ENCODE measurements around the gene TMEM54.

Gene TMEM54

DNA sequence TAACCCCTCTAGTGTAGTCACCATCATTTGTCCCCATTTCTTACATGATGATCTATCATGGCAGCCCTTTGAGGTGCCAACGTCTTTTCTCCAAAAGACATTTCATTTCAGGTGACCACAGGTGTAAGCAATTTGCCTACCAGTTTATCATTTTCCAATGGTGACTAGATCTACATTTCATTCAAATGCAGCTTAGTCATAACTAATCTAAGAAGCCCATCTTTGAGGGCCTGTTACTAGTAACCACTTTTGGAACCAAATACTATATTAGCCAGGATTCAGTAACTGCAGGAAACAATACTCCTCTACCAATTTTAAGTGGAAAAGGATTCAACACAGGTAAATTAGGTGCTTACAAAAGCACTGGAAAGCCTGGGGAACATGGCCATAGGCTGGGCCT, 30.6 kb upstream of the TMEM54 start:
- Histone ChIP-seq H3K4me3 (ENCODE audit: low read depth, low read length) (no peak overlapping the region), H3K9ac (ENCODE audit: low read depth, low read length) (no peak overlapping the region), H3K9me3 (ENCODE audit: control insufficient read depth, insufficient read depth, low read length) (no peaks in the 10 kb centered on the region), H3K4me1 (ENCODE audit: control insufficient read depth, insufficient read depth, low read length) (peaks cover 5% of the 10 kb centered on the region), H3K36me3 (ENCODE audit: control insufficient read depth, insufficient read depth, low read length) (no peaks in the 10 kb centered on the region), H3K27me3 (ENCODE audit: control insufficient read depth, insufficient read depth, low read length) (peaks cover 34% of the 10 kb centered on the region)

DNA sequence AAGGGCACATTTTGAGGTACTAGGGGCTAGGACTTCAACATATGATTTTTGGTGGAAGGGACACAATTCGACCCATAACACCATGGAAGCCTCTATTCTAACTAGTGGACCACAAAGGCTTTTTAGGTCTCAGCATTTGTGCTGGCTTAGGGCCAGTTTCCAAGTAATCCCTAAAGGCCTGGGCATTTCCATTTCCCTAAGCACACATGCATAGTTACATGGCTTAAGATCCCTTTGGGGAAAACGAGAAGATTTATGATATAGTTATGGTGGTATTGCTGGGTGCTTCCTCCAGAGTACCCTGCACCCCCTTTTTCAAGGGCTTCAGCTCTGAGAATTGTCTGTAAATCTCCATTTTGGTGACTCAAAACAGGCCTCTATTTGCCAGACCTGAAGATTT, 28.2 kb upstream of the TMEM54 start:
- Histone ChIP-seq H3K9me3 (ENCODE audit: control insufficient read depth, insufficient read depth, low read length) (no peaks in the 10 kb centered on the region), H3K36me3 (ENCODE audit: control insufficient read depth, insufficient read depth, low read length) (no peaks in the 10 kb centered on the region), H3K4me3 (ENCODE audit: low read depth, low read length) (no peak overlapping the region), H3K9ac (ENCODE audit: low read depth, low read length) (no peak overlapping the region), H3K27me3 (ENCODE audit: control insufficient read depth, insufficient read depth, low read length) (peaks cover 58% of the 10 kb centered on the region), H3K4me1 (ENCODE audit: control insufficient read depth, insufficient read depth, low read length) (peaks cover 10% of the 10 kb centered on the region)

GRCh38 chr1:32928715-32929114, 27.5 kb upstream of the TMEM54 start:
- peaks cover 64% of the 10 kb centered on the region for H3K27me3 ChIP-seq (ENCODE audit: control insufficient read depth, insufficient read depth, low read length)
- peaks cover 9% of the 10 kb centered on the region for H3K4me1 ChIP-seq (ENCODE audit: control insufficient read depth, insufficient read depth, low read length)
- no peak overlapping the region for H3K4me3 ChIP-seq (ENCODE audit: low read depth, low read length)
- no peak overlapping the region for H3K9ac ChIP-seq (ENCODE audit: low read depth, low read length)
- no peaks in the 10 kb centered on the region for H3K9me3 ChIP-seq (ENCODE audit: control insufficient read depth, insufficient read depth, low read length)
- no peaks in the 10 kb centered on the region for H3K36me3 ChIP-seq (ENCODE audit: control insufficient read depth, insufficient read depth, low read length)

GRCh38 chr1:32928285-32928684, 27.1 kb upstream of the TMEM54 start:
- Histone ChIP-seq H3K27me3 (ENCODE audit: control insufficient read depth, insufficient read depth, low read length) (peaks cover 69% of the 10 kb centered on the region), H3K4me3 (ENCODE audit: low read depth, low read length) (no peak overlapping the region), H3K9me3 (ENCODE audit: control insufficient read depth, insufficient read depth, low read length) (no peaks in the 10 kb centered on the region), H3K9ac (ENCODE audit: low read depth, low read length) (no peak overlapping the region), H3K4me1 (ENCODE audit: control insufficient read depth, insufficient read depth, low read length) (peaks cover 8% of the 10 kb centered on the region), H3K36me3 (ENCODE audit: control insufficient read depth, insufficient read depth, low read length) (no peaks in the 10 kb centered on the region)

DNA sequence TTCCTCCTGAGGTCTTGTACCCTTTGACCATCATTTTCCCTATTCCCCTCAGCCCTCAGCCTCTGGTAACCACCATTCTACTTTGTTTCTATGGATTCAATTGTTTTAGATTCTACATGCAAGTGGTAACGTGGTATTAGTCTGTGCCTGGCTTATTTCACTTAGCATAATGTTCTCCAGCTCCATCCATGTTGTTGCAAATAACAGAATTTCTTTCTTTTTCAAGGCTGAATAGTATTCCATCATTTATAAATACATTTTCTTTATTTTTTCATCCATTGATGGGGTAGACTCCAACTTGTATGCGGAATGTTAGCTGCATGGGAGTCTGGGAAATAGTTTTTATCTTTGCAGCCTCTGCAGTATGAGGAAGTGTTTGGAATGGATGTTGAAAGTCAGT, 26.3 kb upstream of the TMEM54 start:
- Histone ChIP-seq H3K36me3 (ENCODE audit: control insufficient read depth, insufficient read depth, low read length) (no peaks in the 10 kb centered on the region), H3K9me3 (ENCODE audit: control insufficient read depth, insufficient read depth, low read length) (no peaks in the 10 kb centered on the region), H3K4me1 (ENCODE audit: control insufficient read depth, insufficient read depth, low read length) (peaks cover 8% of the 10 kb centered on the region), H3K9ac (ENCODE audit: low read depth, low read length) (no peak overlapping the region), H3K4me3 (ENCODE audit: low read depth, low read length) (no peak overlapping the region), H3K27me3 (ENCODE audit: control insufficient read depth, insufficient read depth, low read length) (peaks cover 77% of the 10 kb centered on the region)

DNA sequence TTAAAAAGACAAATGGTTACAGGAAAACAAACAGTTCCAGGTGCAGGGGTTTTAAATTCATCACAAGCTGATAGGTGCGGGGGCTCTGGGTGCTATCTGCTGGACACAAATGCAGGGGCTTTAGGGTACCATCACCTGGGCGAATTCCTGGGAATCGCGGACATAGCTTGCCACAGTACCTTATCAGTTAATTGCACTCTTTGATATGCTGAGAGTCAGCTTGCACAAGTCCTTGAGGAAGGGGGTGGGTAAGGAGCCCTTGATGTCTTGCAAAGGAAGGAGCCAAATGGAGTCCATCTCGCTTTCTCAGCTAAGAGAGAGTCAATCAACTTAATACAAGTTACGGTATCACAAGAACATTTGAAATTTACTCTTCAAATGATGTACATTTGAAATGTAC, 25.4 kb upstream of the TMEM54 start:
- H3K4me1 ChIP-seq (ENCODE audit: control insufficient read depth, insufficient read depth, low read length) = peaks cover 8% of the 10 kb centered on the region
- peak overlapping the region; percentile 70 for H3K4me3 ChIP-seq (ENCODE audit: low read depth, low read length)
- H3K9me3 ChIP-seq (ENCODE audit: control insufficient read depth, insufficient read depth, low read length) = no peaks in the 10 kb centered on the region
- H3K9ac ChIP-seq (ENCODE audit: low read depth, low read length) = no peak overlapping the region
- no peaks in the 10 kb centered on the region for H3K36me3 ChIP-seq (ENCODE audit: control insufficient read depth, insufficient read depth, low read length)
- peaks cover 77% of the 10 kb centered on the region for H3K27me3 ChIP-seq (ENCODE audit: control insufficient read depth, insufficient read depth, low read length)

- peaks cover 8% of the 10 kb centered on the region for H3K4me1 ChIP-seq (ENCODE audit: control insufficient read depth, insufficient read depth, low read length)
- no peak overlapping the region for H3K9ac ChIP-seq (ENCODE audit: low read depth, low read length)
- no peaks in the 10 kb centered on the region for H3K9me3 ChIP-seq (ENCODE audit: control insufficient read depth, insufficient read depth, low read length)
- no peaks in the 10 kb centered on the region for H3K36me3 ChIP-seq (ENCODE audit: control insufficient read depth, insufficient read depth, low read length)
- H3K27me3 ChIP-seq (ENCODE audit: control insufficient read depth, insufficient read depth, low read length) = peaks cover 77% of the 10 kb centered on the region
- peak overlapping the region; percentile 70 for H3K4me3 ChIP-seq (ENCODE audit: low read depth, low read length)
Observed at GRCh38 chr1:32925403-32926162, 24.4 kb upstream of the TMEM54 start.

DNA sequence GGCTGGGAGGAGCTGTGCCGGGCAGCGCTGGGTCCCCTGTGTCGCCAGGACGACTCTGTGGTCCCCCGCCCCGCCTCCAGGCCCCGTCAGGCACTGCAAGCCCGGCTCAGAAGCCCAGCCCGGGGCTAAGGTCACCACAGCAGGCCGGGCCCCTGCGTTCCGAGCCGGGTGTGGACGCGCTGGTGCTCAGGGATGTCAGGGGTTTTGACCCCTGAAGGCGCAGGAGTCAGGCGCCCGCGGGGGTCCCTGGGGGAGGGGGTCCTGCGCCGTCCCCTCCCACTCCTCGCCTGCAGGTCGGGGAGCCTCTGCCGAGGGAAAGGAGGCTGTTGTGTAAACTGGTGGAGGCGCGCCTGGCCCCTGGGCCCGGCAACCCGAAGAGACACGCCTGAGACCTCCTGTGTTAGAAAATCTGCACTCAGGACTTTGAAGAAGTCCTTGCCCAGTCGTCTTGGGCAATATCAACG, 23.7 kb upstream of the TMEM54 start:
- H3K9me3 ChIP-seq (ENCODE audit: control insufficient read depth, insufficient read depth, low read length) = no peaks in the 10 kb centered on the region
- no peaks in the 10 kb centered on the region for H3K36me3 ChIP-seq (ENCODE audit: control insufficient read depth, insufficient read depth, low read length)
- H3K4me1 ChIP-seq (ENCODE audit: control insufficient read depth, insufficient read depth, low read length) = peaks cover 8% of the 10 kb centered on the region
- H3K27me3 ChIP-seq (ENCODE audit: control insufficient read depth, insufficient read depth, low read length) = peaks cover 77% of the 10 kb centered on the region
- H3K4me3 ChIP-seq (ENCODE audit: low read depth, low read length) = peak overlapping the region; percentile 70
- no peak overlapping the region for H3K9ac ChIP-seq (ENCODE audit: low read depth, low read length)

GRCh38 chr1:32920833-32921232, 19.6 kb upstream of the TMEM54 start:
- H3K9ac ChIP-seq (ENCODE audit: low read depth, low read length) = no peak overlapping the region
- H3K4me1 ChIP-seq (ENCODE audit: control insufficient read depth, insufficient read depth, low read length) = peaks cover 4% of the 10 kb centered on the region
- no peak overlapping the region for H3K4me3 ChIP-seq (ENCODE audit: low read depth, low read length)
- no peaks in the 10 kb centered on the region for H3K9me3 ChIP-seq (ENCODE audit: control insufficient read depth, insufficient read depth, low read length)
- H3K27me3 ChIP-seq (ENCODE audit: control insufficient read depth, insufficient read depth, low read length) = peaks cover 37% of the 10 kb centered on the region
- H3K36me3 ChIP-seq (ENCODE audit: control insufficient read depth, insufficient read depth, low read length) = no peaks in the 10 kb centered on the region

GRCh38 chr1:32919811-32920733, 18.9 kb upstream of the TMEM54 start:
- Histone ChIP-seq H3K9ac (ENCODE audit: low read depth, low read length) (no peak overlapping the region), H3K4me3 (ENCODE audit: low read depth, low read length) (no peak overlapping the region), H3K36me3 (ENCODE audit: control insufficient read depth, insufficient read depth, low read length) (no peaks in the 10 kb centered on the region), H3K4me1 (ENCODE audit: control insufficient read depth, insufficient read depth, low read length) (peaks cover 3% of the 10 kb centered on the region), H3K27me3 (ENCODE audit: control insufficient read depth, insufficient read depth, low read length) (peaks cover 29% of the 10 kb centered on the region), H3K9me3 (ENCODE audit: control insufficient read depth, insufficient read depth, low read length) (no peaks in the 10 kb centered on the region)

GRCh38 chr1:32918179-32918578, 17.0 kb upstream of the TMEM54 start:
- Histone ChIP-seq H3K9me3 (ENCODE audit: control insufficient read depth, insufficient read depth, low read length) (no peaks in the 10 kb centered on the region), H3K27me3 (ENCODE audit: control insufficient read depth, insufficient read depth, low read length) (peaks cover 10% of the 10 kb centered on the region), H3K9ac (ENCODE audit: low read depth, low read length) (no peak overlapping the region), H3K4me1 (ENCODE audit: control insufficient read depth, insufficient read depth, low read length) (no peaks in the 10 kb centered on the region), H3K4me3 (ENCODE audit: low read depth, low read length) (no peak overlapping the region), H3K36me3 (ENCODE audit: control insufficient read depth, insufficient read depth, low read length) (no peaks in the 10 kb centered on the region)

DNA sequence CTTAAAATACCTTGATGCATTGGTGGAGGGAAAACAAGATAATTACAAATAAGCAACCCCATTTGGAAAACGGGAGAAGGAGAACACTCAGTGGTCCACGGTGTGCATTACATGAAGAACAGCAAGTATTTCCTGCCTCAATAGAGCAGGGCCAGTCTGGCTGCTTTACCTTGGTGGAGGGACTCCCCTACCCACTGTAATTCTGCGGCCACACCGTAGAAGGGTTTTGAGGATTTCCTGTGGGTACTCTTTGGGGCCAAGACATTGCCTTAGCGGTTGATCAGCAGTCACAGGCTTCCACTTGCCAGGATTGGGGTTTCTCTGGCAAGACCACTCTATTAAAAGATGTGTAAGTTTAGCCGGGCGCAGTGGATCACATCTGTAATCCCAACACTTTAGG, 16.3 kb upstream of the TMEM54 start:
- Histone ChIP-seq H3K9ac (ENCODE audit: low read depth, low read length) (no peak overlapping the region), H3K4me1 (ENCODE audit: control insufficient read depth, insufficient read depth, low read length) (no peaks in the 10 kb centered on the region), H3K36me3 (ENCODE audit: control insufficient read depth, insufficient read depth, low read length) (no peaks in the 10 kb centered on the region), H3K4me3 (ENCODE audit: low read depth, low read length) (no peak overlapping the region), H3K9me3 (ENCODE audit: control insufficient read depth, insufficient read depth, low read length) (no peaks in the 10 kb centered on the region), H3K27me3 (ENCODE audit: control insufficient read depth, insufficient read depth, low read length) (peaks cover 4% of the 10 kb centered on the region)
